GM18526 (cell line): Measurements from ENCODE around the gene NDUFAF3.

ENCODE experiments used
- POLR2A ChIP-seq: IDR thresholded peaks from 3 replicates; pipeline ENCODE4 v1.6.1; 2011; ENCODE audit not compliant: insufficient read length; ENCODE audit errors: extremely low read depth

Gene NDUFAF3

GRCh38 chr3:49013113-49013737 is 8.7 kb upstream of the NDUFAF3 start:
- no peak for TF ChIP-seq POLR2A

- no peak for TF ChIP-seq POLR2A
Measured at GRCh38 chr3:49013738-49014660, 7.9 kb upstream of the NDUFAF3 start.

- TF ChIP-seq POLR2A: no peak
Measured at GRCh38 chr3:49015072-49015471, 6.8 kb upstream of the NDUFAF3 start.

- no peak for TF ChIP-seq POLR2A
Measured at GRCh38 chr3:49015765-49016164, 6.2 kb upstream of the NDUFAF3 start.

- TF ChIP-seq POLR2A: peak; percentile 30
Measured at GRCh38 chr3:49016414-49017228, 5.3 kb upstream of the NDUFAF3 start.

GRCh38 chr3:49017229-49017970 is 4.5 kb upstream of the NDUFAF3 start:
- TF ChIP-seq POLR2A: no peak

- TF ChIP-seq POLR2A: peak; percentile 49
Measured at GRCh38 chr3:49017971-49018706, 3.8 kb upstream of the NDUFAF3 start, which contains the start of gene DALRD3. TSS of gene DALRD3 (minus strand) at chr3:49018580. CDS start at chr3:49018564, 16 bp downstream.

- TF ChIP-seq POLR2A: no peak
Measured at GRCh38 chr3:49018707-49019006, 3.3 kb upstream of the NDUFAF3 start.

GRCh38 chr3:49019941-49020329 is 2.0 kb upstream of the NDUFAF3 start:
- TF ChIP-seq POLR2A: no peak

- peak; percentile 38 for TF ChIP-seq POLR2A
Measured at GRCh38 chr3:49020330-49021212, 1.4 kb upstream of the NDUFAF3 start.

- TF ChIP-seq POLR2A: peak; percentile 100
Measured at GRCh38 chr3:49021213-49021812, 608 bp upstream of the NDUFAF3 start.

GRCh38 chr3:49022688-49023171 is 809 bp downstream of the NDUFAF3 start:
- peak; percentile 37 for TF ChIP-seq POLR2A

GRCh38 chr3:49023775-49024174 is 1.9 kb downstream of the NDUFAF3 start:
- TF ChIP-seq POLR2A: no peak
